ENCODE results near the gene CCNJ. TPM values are rescaled to one million over a fixed set of nuclear protein-coding genes. Genes with fewer than 3 reads are reported as not detected.

CCNJ gene
- total RNA-seq, 2 donors from 2014 or later, result 2.2 to 3.3 TPM

DNA sequence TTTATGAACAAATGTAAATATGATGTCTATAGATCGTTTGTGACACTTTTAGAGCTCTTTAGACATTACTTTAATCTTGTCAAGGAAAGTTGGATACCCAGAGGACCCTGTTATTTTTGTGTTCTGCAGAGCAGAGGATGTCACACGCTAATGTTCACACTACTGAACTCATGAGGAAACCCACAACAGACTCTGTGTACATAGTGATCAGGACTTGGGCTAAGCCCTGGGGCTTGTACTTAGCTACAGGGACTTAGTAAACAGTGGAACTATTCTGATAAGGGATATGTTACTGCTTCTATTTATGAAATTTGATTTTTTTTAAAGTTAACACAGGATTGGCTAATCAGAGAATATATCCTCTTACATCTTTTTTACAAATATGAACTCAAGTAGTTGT is 50.6 kb downstream of the CCNJ start:
- H3K27ac ChIP-seq, result no peak overlapping the region
- H3K4me3 ChIP-seq, result no peak overlapping the region
- peaks cover 0 to 6% of the 10 kb centered on the region in 2 donors for H3K4me1 ChIP-seq
- DNase-seq (ENCODE audit: low spot score), result no peak
- no peaks in the 10 kb centered on the region for H3K9me3 ChIP-seq
- H3K36me3 ChIP-seq, result no peaks in the 10 kb centered on the region
- TF ChIP-seq CTCF (IDR thresholded peaks at IDR 0.05), result no peak
- peaks cover 0 to 6% of the 10 kb centered on the region in 2 donors for H3K27me3 ChIP-seq

GRCh38 chr10:96096958-96097357 is 53.6 kb downstream of the CCNJ start:
- Histone ChIP-seq H3K36me3 (no peaks in the 10 kb centered on the region), H3K27me3 (peaks cover 0 to 11% of the 10 kb centered on the region in 2 donors), H3K27ac (no peak overlapping the region), H3K4me3 (no peak overlapping the region), H3K9me3 (no peaks in the 10 kb centered on the region), H3K4me1 (no peaks in the 10 kb centered on the region)
- DNase-seq (ENCODE audit: low spot score), result no peak
- no peak for TF ChIP-seq CTCF (IDR thresholded peaks at IDR 0.05)

DNA sequence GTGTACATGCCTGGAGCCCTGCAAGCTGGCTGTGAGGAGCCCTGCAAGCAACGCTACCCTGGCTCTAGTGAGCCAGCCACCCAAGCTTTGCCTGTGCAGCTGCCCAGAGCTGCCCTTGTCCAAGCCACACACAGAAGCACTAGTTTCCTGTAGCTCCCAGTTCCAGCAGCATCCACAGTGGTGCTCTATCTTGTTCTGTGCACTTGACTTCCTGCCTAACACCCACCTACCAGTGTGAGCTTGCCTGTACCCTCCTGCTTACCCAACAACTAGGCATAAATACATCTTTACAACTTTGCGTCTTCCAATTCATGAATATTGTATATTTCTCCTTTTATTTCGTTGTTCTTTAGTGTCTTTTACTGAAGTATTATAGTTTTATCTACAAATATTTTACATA is 54.5 kb downstream of the CCNJ start:
- H3K27ac ChIP-seq, result no peak overlapping the region
- no peaks in the 10 kb centered on the region for H3K36me3 ChIP-seq
- H3K4me3 ChIP-seq, result no peak overlapping the region
- no peaks in the 10 kb centered on the region for H3K9me3 ChIP-seq
- no peak for TF ChIP-seq CTCF (IDR thresholded peaks at IDR 0.05)
- DNase-seq (ENCODE audit: low spot score), result no peak
- no peaks in the 10 kb centered on the region for H3K4me1 ChIP-seq
- peaks cover 0 to 11% of the 10 kb centered on the region in 2 donors for H3K27me3 ChIP-seq

GRCh38 chr10:96107623-96108038 is 64.2 kb downstream of the CCNJ start:
- H3K9me3 ChIP-seq, result peaks cover 0 to 16% of the 10 kb centered on the region in 2 donors
- no peaks in the 10 kb centered on the region for H3K4me1 ChIP-seq
- no peaks in the 10 kb centered on the region for H3K36me3 ChIP-seq
- no peaks in the 10 kb centered on the region for H3K27me3 ChIP-seq
- DNase-seq (ENCODE audit: low spot score), result no peak
- H3K27ac ChIP-seq, result no peak overlapping the region
- no peak for TF ChIP-seq CTCF (IDR thresholded peaks at IDR 0.05)
- H3K4me3 ChIP-seq, result no peak overlapping the region

Small RNAs within 50 kb of the gene (microRNA-seq; reads per million reads assigned to microRNA genes)
- 10.6 to 11.3 reads per million in 2 donors for gene MIR3157 (ENCODE audit: borderline number of aligned reads in 2 of 2, borderline replicate concordance in 1 of 2)

Other genes starting within 250 kb of the CCNJ start
- 1 to 10 TPM in 1 of 2 donors, under 1 TPM in 1; 0.98 to 1.6 TPM for gene CC2D2B, start 135.6 kb upstream of the CCNJ start, total RNA-seq
- gene ZNF518A, start 86.7 kb downstream of the CCNJ start, total RNA-seq, result 1 to 10 TPM; 6.2 to 8.1 TPM
- gene BLNK, start 228.0 kb downstream of the CCNJ start, total RNA-seq, result under 1 TPM; 0.39 to 0.41 TPM

Data from right atrium auricular region (tissue), 2 donors.